ENCODE data around the gene RING1. TPM values are rescaled to one million over a fixed set of nuclear protein-coding genes. Genes with fewer than 3 reads are reported as not detected.

Gene RING1
- total RNA-seq, 4 donors from 2014 or later = 1.8 to 66.9 (median 30.1) TPM

GRCh38 chr6:33173535-33174180, 34.6 kb upstream of the RING1 start:
- no peak overlapping the region for H3K4me3 ChIP-seq
- H3K36me3 ChIP-seq = no peaks in the 10 kb centered on the region
- TF ChIP-seq POLR2A (IDR thresholded peaks at IDR 0.05) = no peak
- TF ChIP-seq CTCF (IDR thresholded peaks at IDR 0.05) = no peak
- DNase-seq = no peak
- no peaks in the 10 kb centered on the region for H3K4me1 ChIP-seq
- intact Hi-C loops (cut with DNase I; ENCODE audit: low total_unique reads) = no loop called here
- H3K9me3 ChIP-seq = no peaks in the 10 kb centered on the region
- H3K27me3 ChIP-seq = no peaks in the 10 kb centered on the region
- no peak overlapping the region for H3K27ac ChIP-seq

DNA sequence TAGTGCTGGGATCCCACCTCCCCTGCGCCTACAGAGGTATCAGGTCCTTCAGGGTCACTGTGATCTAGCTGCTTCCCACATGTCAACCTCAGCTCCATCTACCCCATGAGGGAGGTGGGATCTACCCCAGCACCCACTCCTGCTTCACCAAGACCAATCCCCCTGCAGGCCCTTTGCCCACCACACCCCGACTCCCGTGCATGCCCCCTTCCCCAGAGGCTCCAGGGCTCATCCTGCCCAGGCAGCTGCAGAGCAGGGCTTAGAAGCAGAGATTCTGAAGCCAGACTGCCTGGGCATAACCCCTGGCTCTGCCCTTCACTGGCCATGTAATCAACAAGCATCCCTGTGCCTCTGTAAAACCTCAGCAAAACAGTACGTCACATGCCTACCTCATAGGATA, 33.5 kb upstream of the RING1 start:
- Histone ChIP-seq H3K27me3 (no peaks in the 10 kb centered on the region), H3K27ac (no peak overlapping the region), H3K4me3 (no peak overlapping the region), H3K36me3 (no peaks in the 10 kb centered on the region), H3K4me1 (no peaks in the 10 kb centered on the region), H3K9me3 (no peaks in the 10 kb centered on the region)
- no peak for DNase-seq
- intact Hi-C loops (cut with DNase I; ENCODE audit: low total_unique reads) = no loop called here
- TF ChIP-seq CTCF (IDR thresholded peaks at IDR 0.05) (no peak), POLR2A (IDR thresholded peaks at IDR 0.05) (no peak)

GRCh38 chr6:33175436-33176069, 32.7 kb upstream of the RING1 start:
- TF ChIP-seq CTCF (IDR thresholded peaks at IDR 0.05) = no peak
- no peak for TF ChIP-seq POLR2A (IDR thresholded peaks at IDR 0.05)
- intact Hi-C loops (cut with DNase I; ENCODE audit: low total_unique reads) = no loop called here
- no peak for DNase-seq
- Histone ChIP-seq H3K4me1 (no peaks in the 10 kb centered on the region), H3K27ac (no peak overlapping the region), H3K36me3 (no peaks in the 10 kb centered on the region), H3K4me3 (no peak overlapping the region), H3K27me3 (no peaks in the 10 kb centered on the region), H3K9me3 (no peaks in the 10 kb centered on the region)

GRCh38 chr6:33176906-33177305, 31.4 kb upstream of the RING1 start:
- Histone ChIP-seq H3K9me3 (no peaks in the 10 kb centered on the region), H3K4me1 (no peaks in the 10 kb centered on the region), H3K27ac (no peak overlapping the region), H3K4me3 (no peak overlapping the region), H3K36me3 (no peaks in the 10 kb centered on the region), H3K27me3 (no peaks in the 10 kb centered on the region)
- DNase-seq = no peak
- TF ChIP-seq CTCF (IDR thresholded peaks at IDR 0.05) (no peak), POLR2A (IDR thresholded peaks at IDR 0.05) (no peak)
- intact Hi-C loops (cut with DNase I; ENCODE audit: low total_unique reads) = no loop called here

GRCh38 chr6:33177552-33178446, 30.5 kb upstream of the RING1 start:
- Histone ChIP-seq H3K4me3 (no peak overlapping the region), H3K36me3 (no peaks in the 10 kb centered on the region), H3K27ac (no peak overlapping the region), H3K27me3 (no peaks in the 10 kb centered on the region), H3K9me3 (no peaks in the 10 kb centered on the region), H3K4me1 (no peaks in the 10 kb centered on the region)
- DNase-seq = no peak
- intact Hi-C loops (cut with DNase I; ENCODE audit: low total_unique reads) = no loop called here
- no peak for TF ChIP-seq CTCF (IDR thresholded peaks at IDR 0.05)
- TF ChIP-seq POLR2A (IDR thresholded peaks at IDR 0.05) = no peak

Data from uterus (tissue), 4 donors.